ENCODE measurements around the gene SLC4A8.

SLC4A8 gene

DNA sequence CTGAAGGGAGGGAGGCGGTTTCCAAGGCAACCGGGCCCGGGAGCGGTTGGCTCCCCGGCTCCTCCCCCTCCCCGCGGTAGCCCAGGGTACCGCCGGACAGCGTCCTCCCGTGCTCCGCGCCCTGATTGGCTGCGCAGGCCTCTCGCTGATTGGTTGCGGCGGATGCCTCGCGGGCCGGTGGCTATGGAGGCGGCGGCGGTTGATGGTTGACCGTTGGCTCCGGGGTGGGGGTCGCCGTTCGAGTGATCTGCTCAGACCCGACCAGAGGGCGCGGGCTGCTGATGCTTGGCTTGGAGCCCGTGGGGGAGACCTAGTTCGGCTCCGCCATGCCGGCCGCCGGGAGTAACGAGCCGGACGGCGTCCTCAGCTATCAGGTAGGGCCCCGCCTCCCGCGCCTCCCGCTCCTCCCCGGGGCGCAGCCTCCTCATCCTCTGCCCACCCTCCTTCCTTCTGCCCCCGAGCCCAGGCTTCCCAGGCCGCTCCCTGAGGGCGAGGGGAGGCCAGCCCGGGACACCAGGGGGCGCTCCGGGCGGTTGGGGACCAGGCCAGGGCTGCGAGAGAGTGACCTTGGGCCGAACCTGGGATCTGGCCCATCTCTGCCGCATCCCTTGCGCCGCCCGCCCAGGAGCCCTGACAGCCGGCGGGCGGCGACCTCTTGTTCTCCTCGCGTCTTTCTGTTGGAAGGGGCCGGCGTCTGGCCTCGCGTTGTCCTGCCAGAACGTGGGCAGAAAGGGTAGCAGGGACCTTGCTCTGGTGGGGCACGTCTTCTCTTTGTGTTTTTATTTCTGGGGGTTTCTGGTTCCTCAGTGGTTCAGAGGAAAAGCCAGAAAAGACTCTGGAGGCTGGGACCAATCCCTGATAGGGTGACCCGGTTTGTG, at the start of gene SLC4A8:
SLC4A8 (plus strand) TSS at position 170 of the 878 bp plus-strand sequence; CDS start at position 327, 157 bp downstream.
- peak; percentile 61 for DNase-seq (ENCODE audit: low read depth)
- TF ChIP-seq POLR2A (IDR thresholded peaks at IDR 0.05; ENCODE audit: extremely low read depth, insufficient read length) = no peak
- TF ChIP-seq, protein P1, sequence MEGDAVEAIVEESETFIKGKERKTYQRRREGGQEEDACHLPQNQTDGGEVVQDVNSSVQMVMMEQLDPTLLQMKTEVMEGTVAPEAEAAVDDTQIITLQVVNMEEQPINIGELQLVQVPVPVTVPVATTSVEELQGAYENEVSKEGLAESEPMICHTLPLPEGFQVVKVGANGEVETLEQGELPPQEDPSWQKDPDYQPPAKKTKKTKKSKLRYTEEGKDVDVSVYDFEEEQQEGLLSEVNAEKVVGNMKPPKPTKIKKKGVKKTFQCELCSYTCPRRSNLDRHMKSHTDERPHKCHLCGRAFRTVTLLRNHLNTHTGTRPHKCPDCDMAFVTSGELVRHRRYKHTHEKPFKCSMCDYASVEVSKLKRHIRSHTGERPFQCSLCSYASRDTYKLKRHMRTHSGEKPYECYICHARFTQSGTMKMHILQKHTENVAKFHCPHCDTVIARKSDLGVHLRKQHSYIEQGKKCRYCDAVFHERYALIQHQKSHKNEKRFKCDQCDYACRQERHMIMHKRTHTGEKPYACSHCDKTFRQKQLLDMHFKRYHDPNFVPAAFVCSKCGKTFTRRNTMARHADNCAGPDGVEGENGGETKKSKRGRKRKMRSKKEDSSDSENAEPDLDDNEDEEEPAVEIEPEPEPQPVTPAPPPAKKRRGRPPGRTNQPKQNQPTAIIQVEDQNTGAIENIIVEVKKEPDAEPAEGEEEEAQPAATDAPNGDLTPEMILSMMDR (IDR thresholded peaks at IDR 0.05; ENCODE audit: low read depth, low read length) = peak; percentile 78
- TF ChIP-seq, protein P2, sequence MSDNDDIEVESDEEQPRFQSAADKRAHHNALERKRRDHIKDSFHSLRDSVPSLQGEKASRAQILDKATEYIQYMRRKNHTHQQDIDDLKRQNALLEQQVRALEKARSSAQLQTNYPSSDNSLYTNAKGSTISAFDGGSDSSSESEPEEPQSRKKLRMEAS (IDR thresholded peaks at IDR 0.05; ENCODE audit: low read depth, low read length) = no peak
- no peak for TF ChIP-seq MYC (IDR thresholded peaks at IDR 0.05; ENCODE audit: low read depth, low read length)
- no peak within 1 kb of the TSS for H3K4me3 ChIP-seq (ENCODE audit: low read depth, low read length)

DNA sequence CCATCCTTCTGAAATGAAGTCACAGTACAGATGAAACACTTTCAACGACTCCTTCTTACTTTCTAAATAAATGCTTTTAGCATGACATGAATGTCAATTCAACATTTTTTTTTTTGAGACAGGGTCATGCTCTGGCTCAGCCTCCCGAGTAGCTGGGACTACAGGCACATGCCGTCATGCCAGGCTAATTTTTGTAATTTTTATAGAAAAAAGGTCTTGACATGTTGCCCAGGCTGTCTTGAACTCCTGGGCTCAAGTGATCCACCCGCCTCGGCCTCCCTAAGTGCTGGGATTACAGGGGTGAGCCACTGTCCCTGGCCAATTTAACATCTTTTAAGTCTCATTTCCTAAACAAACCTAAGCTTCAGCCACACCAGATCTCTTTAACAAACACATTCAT, 49.8 kb upstream of the SLC4A8 start:
- TF ChIP-seq MYC (IDR thresholded peaks at IDR 0.05; ENCODE audit: low read depth, low read length) = no peak
- TF ChIP-seq, protein P1 (IDR thresholded peaks at IDR 0.05; ENCODE audit: low read depth, low read length) = no peak
- TF ChIP-seq, protein P2 (IDR thresholded peaks at IDR 0.05; ENCODE audit: low read depth, low read length) = no peak
- TF ChIP-seq POLR2A (IDR thresholded peaks at IDR 0.05; ENCODE audit: extremely low read depth, insufficient read length) = no peak
- H3K4me3 ChIP-seq (ENCODE audit: low read depth, low read length) = no peak overlapping the region
- DNase-seq (ENCODE audit: low read depth) = no peak

DNA sequence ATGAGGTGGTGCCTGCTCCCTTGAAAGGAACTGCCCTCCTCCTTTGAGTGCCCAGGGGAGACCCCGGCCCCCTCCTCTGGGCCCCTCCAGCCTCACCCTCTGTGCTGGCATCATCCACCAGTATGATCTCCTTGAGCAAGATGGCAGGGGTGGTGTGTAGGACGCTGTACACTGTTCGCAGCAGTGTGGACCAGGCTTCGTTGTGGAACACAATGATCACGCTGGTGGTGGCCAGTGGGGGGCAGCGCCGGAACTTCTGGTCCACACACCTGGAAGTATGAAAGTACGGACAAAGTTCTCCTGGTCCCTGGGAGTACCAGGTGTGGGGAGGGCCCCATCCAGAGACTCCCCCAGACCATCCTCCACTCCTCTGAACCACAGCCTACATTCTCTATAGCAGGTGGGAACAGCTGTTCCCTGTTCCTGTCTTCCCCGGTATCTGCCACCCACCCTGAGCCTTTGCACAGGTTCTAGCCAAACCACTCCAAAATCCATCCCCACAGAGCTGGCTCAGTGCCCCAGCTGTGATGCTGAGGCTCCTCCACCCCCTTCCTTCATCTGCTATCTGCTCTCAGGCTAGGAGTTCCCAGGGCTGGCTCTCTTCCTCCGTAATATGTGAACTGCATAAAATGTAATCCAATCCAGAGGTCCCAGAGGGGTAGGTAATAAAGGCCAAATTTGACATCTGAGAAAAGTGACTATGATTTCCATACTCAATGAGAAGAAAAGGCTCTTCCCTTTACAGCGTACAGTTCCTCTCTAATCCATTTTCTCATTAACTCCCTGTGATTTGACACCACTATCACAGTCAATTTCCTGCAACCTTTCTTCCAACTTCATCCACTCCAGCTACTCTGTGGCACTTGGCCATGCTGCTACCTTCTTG, 47.3 kb upstream of the SLC4A8 start:
- H3K4me3 ChIP-seq (ENCODE audit: low read depth, low read length) = no peak overlapping the region
- TF ChIP-seq, protein P1 (IDR thresholded peaks at IDR 0.05; ENCODE audit: low read depth, low read length) = peak; percentile 14
- TF ChIP-seq, protein P2 (IDR thresholded peaks at IDR 0.05; ENCODE audit: low read depth, low read length) = no peak
- DNase-seq (ENCODE audit: low read depth) = no peak

DNA sequence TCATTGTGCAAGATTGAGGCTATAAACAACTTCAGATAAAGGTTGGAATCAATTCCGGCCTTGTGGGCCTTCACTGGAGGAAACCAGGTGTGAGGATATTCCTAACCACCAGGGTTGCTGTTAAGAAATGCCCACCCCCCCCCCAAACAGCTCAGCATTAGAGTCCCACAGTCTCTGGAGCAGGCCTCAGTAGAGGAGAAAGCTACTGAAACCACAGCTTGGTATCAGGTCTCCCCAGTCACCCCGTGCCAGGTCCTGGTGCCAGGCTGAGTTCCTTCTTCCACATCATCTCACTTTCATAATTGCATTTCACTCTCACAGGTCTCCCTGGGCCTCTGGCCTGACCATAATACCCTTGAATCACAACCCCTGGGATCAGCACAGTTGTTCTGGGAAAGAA, 45.9 kb upstream of the SLC4A8 start:
- no peak overlapping the region for H3K4me3 ChIP-seq (ENCODE audit: low read depth, low read length)
- no peak for DNase-seq (ENCODE audit: low read depth)
- no peak for TF ChIP-seq POLR2A (IDR thresholded peaks at IDR 0.05; ENCODE audit: extremely low read depth, insufficient read length)
- no peak for TF ChIP-seq MYC (IDR thresholded peaks at IDR 0.05; ENCODE audit: low read depth, low read length)
- TF ChIP-seq, protein P1 (IDR thresholded peaks at IDR 0.05; ENCODE audit: low read depth, low read length) = no peak

DNA sequence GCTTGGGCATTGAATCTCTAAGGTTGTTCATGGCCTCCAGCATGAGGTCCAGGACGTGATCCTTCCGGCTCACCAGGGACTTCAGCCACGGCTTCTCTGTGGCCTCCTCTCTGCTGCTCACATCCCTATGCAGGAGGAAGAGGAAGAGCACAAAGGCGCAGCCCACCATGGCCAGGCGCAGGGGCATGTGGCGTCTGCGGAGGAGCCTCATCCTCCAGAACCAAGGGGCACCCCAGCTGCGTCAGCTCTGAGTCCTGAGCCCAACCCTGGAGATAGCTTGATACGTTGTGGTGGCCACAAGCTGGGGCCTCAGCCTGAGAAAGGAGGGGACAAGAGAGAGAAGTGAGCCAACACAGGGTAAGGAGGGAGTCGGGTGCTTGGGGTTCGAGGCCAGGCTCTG, 45.1 kb upstream of the SLC4A8 start:
- no peak for DNase-seq (ENCODE audit: low read depth)
- TF ChIP-seq, protein P1 (IDR thresholded peaks at IDR 0.05; ENCODE audit: low read depth, low read length) = no peak
- TF ChIP-seq POLR2A (IDR thresholded peaks at IDR 0.05; ENCODE audit: extremely low read depth, insufficient read length) (no peak), MYC (IDR thresholded peaks at IDR 0.05; ENCODE audit: low read depth, low read length) (no peak)
- TF ChIP-seq, protein P2 (IDR thresholded peaks at IDR 0.05; ENCODE audit: low read depth, low read length) = no peak
- no peak overlapping the region for H3K4me3 ChIP-seq (ENCODE audit: low read depth, low read length)

Measured in NB4 (cell line).